LNCaP clone FGC (cell line): Measurements from ENCODE around the gene NDUFB2.
A peak's percentile ranks its signal among the peaks of the same experiment; 100 is the strongest.

Source experiments
- DNase-seq: peaks from one replicate; pipeline ENCODE4 v3.0.0-alpha.2; 2011; ENCODE audit warnings: low read depth
- H3K4me3 ChIP-seq: 2 replicates; pipeline ENCODE4 v1.5.1; 2011; ENCODE audit warnings: mild to moderate bottlenecking, low read depth, low read length, control low read depth
- CTCF ChIP-seq: IDR thresholded peaks from 2 replicates; pipeline ENCODE4 v1.5.1; 2012; ENCODE audit warnings: mild to moderate bottlenecking; ENCODE audit not compliant: control insufficient read depth, insufficient read depth; ENCODE audit errors: extremely low read depth

NDUFB2 gene

GRCh38 chr7:140694592-140694991 is 1.9 kb upstream of the NDUFB2 start:
- H3K4me3 ChIP-seq: no peak overlapping the region
- no peak for TF ChIP-seq CTCF
- DNase-seq: no peak

GRCh38 chr7:140695381-140695780 is 1.1 kb upstream of the NDUFB2 start:
- TF ChIP-seq CTCF: no peak
- H3K4me3 ChIP-seq: no peak overlapping the region
- DNase-seq: no peak

- peak; percentile 47 for DNase-seq
- peak overlapping the region; percentile 84 for H3K4me3 ChIP-seq
- no peak for TF ChIP-seq CTCF
These were observed 356 bp upstream of the NDUFB2 start for GRCh38 chr7:140696024-140696679.

- no peak for DNase-seq
- H3K4me3 ChIP-seq: peak overlapping the region; percentile 84
- TF ChIP-seq CTCF: no peak
These were observed 1.1 kb downstream of the NDUFB2 start for GRCh38 chr7:140697447-140698143.

- no peak for TF ChIP-seq CTCF
- H3K4me3 ChIP-seq: no peak overlapping the region
- DNase-seq: no peak
These were observed 2.0 kb downstream of the NDUFB2 start for GRCh38 chr7:140698477-140698876.

- no peak overlapping the region for H3K4me3 ChIP-seq
- no peak for DNase-seq
- no peak for TF ChIP-seq CTCF
These were observed 6.3 kb downstream of the NDUFB2 start for GRCh38 chr7:140702774-140703173.
